Ishikawa (cell line): ENCODE data around the gene OPHN1.

Experiments used
- CEBPB ChIP-seq: IDR thresholded peaks from 2 replicates; pipeline ENCODE4 v1.6.1; 2012
- CREB1 ChIP-seq: IDR thresholded peaks from 2 replicates; pipeline ENCODE4 v1.6.1; 2012; ENCODE audit warnings: low read depth
- EGR1 ChIP-seq: IDR thresholded peaks from 2 replicates; pipeline ENCODE4 v1.6.1; 2012
- EP300 ChIP-seq: IDR thresholded peaks from 2 replicates; pipeline ENCODE4 v1.6.1; 2012; ENCODE audit warnings: borderline replicate concordance
- FOXM1 ChIP-seq: IDR thresholded peaks from 2 replicates; pipeline ENCODE4 v1.6.1; 2012; ENCODE audit warnings: low read depth, borderline replicate concordance
- NFIC ChIP-seq: IDR thresholded peaks from 2 replicates; pipeline ENCODE4 v1.6.1; 2012
- RAD21 ChIP-seq: IDR thresholded peaks from 2 replicates; pipeline ENCODE4 v1.6.1; 2012; ENCODE audit warnings: low read depth
- REST ChIP-seq: IDR thresholded peaks from 2 replicates; pipeline ENCODE4 v1.6.1; 2012; ENCODE audit warnings: low read depth, mild to moderate bottlenecking
- TAF1 ChIP-seq: IDR thresholded peaks from 2 replicates; pipeline ENCODE4 v1.6.1; 2012; ENCODE audit warnings: low read depth, mild to moderate bottlenecking
- TCF12 ChIP-seq: IDR thresholded peaks from 2 replicates; pipeline ENCODE4 v1.6.1; 2012; ENCODE audit warnings: low read depth
- TEAD4 ChIP-seq: IDR thresholded peaks from 2 replicates; pipeline ENCODE4 v1.6.1; 2012
- USF1 ChIP-seq: IDR thresholded peaks from 2 replicates; pipeline ENCODE4 v1.6.1; 2012
- YY1 ChIP-seq: IDR thresholded peaks from 2 replicates; pipeline ENCODE4 v1.6.1; 2012; ENCODE audit warnings: low read depth
- ZBTB7A ChIP-seq: IDR thresholded peaks from 2 replicates; pipeline ENCODE4 v1.6.1; 2012; ENCODE audit warnings: low read depth
- TF ChIP-seq, protein P1 (sequence below): IDR thresholded peaks from 2 replicates; pipeline ENCODE4 v1.6.1; 2012

Gene OPHN1

DNA sequence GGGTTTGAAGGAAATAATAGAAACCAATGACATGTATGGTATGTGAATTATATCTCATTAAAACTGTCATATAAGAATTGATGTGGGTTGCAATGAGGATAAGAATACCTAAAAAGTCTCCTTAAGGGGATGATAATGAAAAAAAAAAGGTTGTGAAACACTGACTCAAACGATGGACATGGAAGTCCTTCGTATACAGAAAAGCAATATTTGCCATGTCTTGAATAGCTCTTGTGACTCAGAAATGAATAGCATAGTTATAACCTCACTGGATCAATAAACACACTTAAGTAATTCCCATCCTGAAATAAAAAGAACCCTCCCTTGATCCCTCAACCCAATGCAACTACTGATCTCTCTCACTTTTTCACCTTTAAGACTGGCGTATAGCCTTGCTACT lies 89.7 kb downstream of the OPHN1 start:
- TF ChIP-seq ZBTB7A, result no peak
- no peak for TF ChIP-seq CEBPB
- no peak for TF ChIP-seq TAF1

DNA sequence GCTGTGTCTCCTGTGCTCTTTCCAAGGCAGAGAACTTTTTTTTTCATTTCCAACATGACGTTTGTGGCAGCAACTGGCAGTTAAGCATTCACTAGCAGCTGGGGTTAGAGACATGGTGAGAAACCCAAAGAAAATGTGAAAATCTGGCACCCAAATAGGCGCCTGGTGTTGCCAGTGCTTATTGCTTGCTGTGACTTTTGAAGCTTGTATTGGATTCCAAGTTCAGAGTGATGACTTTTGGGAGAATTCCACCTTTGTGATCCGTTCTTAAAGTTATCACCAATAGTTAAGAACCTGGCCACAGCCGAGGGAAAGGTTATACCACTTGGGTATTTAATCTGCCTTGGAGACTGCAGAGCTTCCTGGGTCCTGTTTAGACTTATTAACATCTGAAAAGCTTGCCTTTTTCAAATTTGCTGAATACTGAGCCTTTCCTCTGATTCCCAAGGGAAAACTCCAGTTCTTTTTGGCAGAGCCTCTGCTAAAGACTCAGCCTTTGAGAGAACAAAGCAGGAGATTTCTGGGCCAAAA lies 101.0 kb downstream of the OPHN1 start:
- no peak for TF ChIP-seq EP300
- no peak for TF ChIP-seq YY1
- no peak for TF ChIP-seq FOXM1
- no peak for TF ChIP-seq TCF12
- no peak for TF ChIP-seq CEBPB
- no peak for TF ChIP-seq TAF1
- TF ChIP-seq, protein P1, sequence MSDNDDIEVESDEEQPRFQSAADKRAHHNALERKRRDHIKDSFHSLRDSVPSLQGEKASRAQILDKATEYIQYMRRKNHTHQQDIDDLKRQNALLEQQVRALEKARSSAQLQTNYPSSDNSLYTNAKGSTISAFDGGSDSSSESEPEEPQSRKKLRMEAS, result no peak
- no peak for TF ChIP-seq CREB1
- no peak for TF ChIP-seq TEAD4

DNA sequence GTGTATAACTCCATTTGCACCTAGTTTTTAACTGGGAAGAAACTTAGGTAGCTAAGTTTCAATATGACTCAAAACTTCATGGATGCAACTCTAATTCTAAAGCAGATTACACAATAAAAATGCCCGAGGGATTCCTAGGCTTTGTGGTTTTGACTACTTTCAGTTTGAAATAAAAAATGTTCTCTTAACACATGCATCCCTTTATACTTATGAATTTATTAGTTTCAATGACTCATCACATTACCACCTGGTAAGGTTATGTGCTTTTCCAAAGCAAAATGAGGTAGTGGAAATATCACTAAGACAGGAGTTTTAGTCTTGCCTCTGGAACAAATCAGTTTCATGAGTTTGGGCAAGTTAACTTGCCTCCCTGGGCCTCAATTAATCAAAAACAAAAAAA lies 125.5 kb downstream of the OPHN1 start:
- TF ChIP-seq TAF1 (no peak), CEBPB (no peak), EGR1 (no peak), EP300 (no peak), USF1 (no peak), ZBTB7A (no peak), TCF12 (no peak), NFIC (no peak), FOXM1 (no peak), CREB1 (no peak), TEAD4 (no peak), RAD21 (no peak), REST (no peak)
- TF ChIP-seq, protein P1, result no peak

GRCh38 chrX:68304602-68305001 lies 128.7 kb downstream of the OPHN1 start:
- no peak for TF ChIP-seq USF1
- TF ChIP-seq TEAD4, result no peak
- no peak for TF ChIP-seq CREB1
- no peak for TF ChIP-seq NFIC
- TF ChIP-seq, protein P1, result no peak
- TF ChIP-seq EP300, result no peak
- no peak for TF ChIP-seq CEBPB
- TF ChIP-seq RAD21, result no peak
- no peak for TF ChIP-seq TAF1
- TF ChIP-seq FOXM1, result no peak
- TF ChIP-seq REST, result no peak
- no peak for TF ChIP-seq YY1
- no peak for TF ChIP-seq ZBTB7A
- TF ChIP-seq EGR1, result no peak

- TF ChIP-seq NFIC (no peak), REST (no peak)
Measured at GRCh38 chrX:68299898-68300297, 133.4 kb downstream of the OPHN1 start.
